ENCODE data around the gene CACNA1H. TPM values are rescaled to one million over a fixed set of nuclear protein-coding genes. Genes with fewer than 3 reads are reported as not detected.
A peak's percentile ranks its signal among the peaks of the same experiment; 100 is the strongest.

Gene CACNA1H
- total and polyA plus RNA-seq, 9 of the 15 experiments (the other 6 are each of a cell fraction or from before 2014, with no cell fraction given), result 0.10 to 0.18 TPM; not detected in 7

- peak; percentile 53 for TF ChIP-seq ZNF316 (IDR thresholded peaks at IDR 0.05)
- TF ChIP-seq ZKSCAN3 (CRISPR knock-in tag; IDR thresholded peaks at IDR 0.05), result no peak
- no peak for TF ChIP-seq BRD9 (IDR thresholded peaks at IDR 0.05; ENCODE audit: low read depth, partially characterized antibody)
- TF ChIP-seq ZSCAN32 (CRISPR knock-in tag; IDR thresholded peaks at IDR 0.05), result no peak
- TF ChIP-seq SIN3B (IDR thresholded peaks at IDR 0.05; ENCODE audit: low read depth), result no peak
- no TSS peak for BruUV-seq (replicated peaks)
- ChIA-PET CTCF (ENCODE audit: low intra/inter-chr PET ratio) (no interaction called here), POLR2A (no interaction called here)
- no peaks in the 10 kb centered on the region for H3K9me1 ChIP-seq (ENCODE audit: control insufficient read depth, insufficient read depth, low read length)
- peaks cover 0 to 64% of the 10 kb centered on the region in 2 experiments; a peak in 2 of 5 replicates for H3K4me1 ChIP-seq (replicated peaks in 1 of 2; ENCODE audit: control insufficient read depth in 2 of 2, insufficient read depth in 2 of 2, low read length in 2 of 2)
- FAIRE-seq (no peak), DNase-seq (ENCODE audit: extremely low read depth in 1 of 4, low spot score in 3 of 4) (no peak), ATAC-seq (no peak)
- no peaks in the 10 kb centered on the region for H3K36me3 ChIP-seq (ENCODE audit: control insufficient read depth, insufficient read depth, low read length)
- intact Hi-C loops (cut with micrococcal nuclease) (no loop called here), in situ Hi-C loops (cut with MboI) (no loop called here)
- no peaks in the 10 kb centered on the region for H3K79me2 ChIP-seq (ENCODE audit: control insufficient read depth, insufficient read depth, low read length)
- H3K9me3 ChIP-seq (replicated peaks; ENCODE audit: control insufficient read depth, insufficient read depth, low read depth, low read length), result no peaks in the 10 kb centered on the region
- H3K27ac ChIP-seq (ENCODE audit: extremely low read depth, low read depth, low read length), result no peak overlapping the region
- H3K4me3 ChIP-seq, result no peak overlapping the region
- H3K27me3 ChIP-seq (ENCODE audit: control insufficient read depth in 2 of 2, insufficient read depth in 2 of 2, low read length in 2 of 2), result peaks cover 28 to 71% of the 10 kb centered on the region in 2 experiments
- no peak overlapping the region for H3K9ac ChIP-seq (ENCODE audit: insufficient read depth in 1 of 2, low read depth in 2 of 2, low read length in 2 of 2)
- 0 out of 2 replicates have a peak, but pooled peaks cover 8% of the 10 kb centered on the region for H4K20me1 ChIP-seq (replicated peaks; ENCODE audit: control insufficient read depth, insufficient read depth, low read length)
- H2AFZ ChIP-seq (ENCODE audit: low read depth, low read length), result no peak overlapping the region
- WGBS (ENCODE audit: insufficient coverage, low coverage, missing lambda C conversion rate), result 7% methylated on average over 5 of the region's 5 CpGs
- no peak overlapping the region for H3K4me2 ChIP-seq (ENCODE audit: insufficient read depth, low read length)
Observed at GRCh38 chr16:1147027-1147426, 5.9 kb upstream of the CACNA1H start.

- DNase-seq (ENCODE audit: extremely low read depth in 1 of 4, low spot score in 3 of 4), result no peak
- Histone ChIP-seq H3K36me3 (ENCODE audit: control insufficient read depth, insufficient read depth, low read length) (no peaks in the 10 kb centered on the region), H3K9me3 (replicated peaks; ENCODE audit: control insufficient read depth, insufficient read depth, low read depth, low read length) (no peaks in the 10 kb centered on the region), H3K27ac (ENCODE audit: extremely low read depth, low read depth, low read length) (no peak overlapping the region), H3K4me1 (replicated peaks in 1 of 2; ENCODE audit: control insufficient read depth in 2 of 2, insufficient read depth in 2 of 2, low read length in 2 of 2) (peaks cover 0 to 69% of the 10 kb centered on the region in 2 experiments; a peak in 2 of 5 replicates), H4K20me1 (replicated peaks; ENCODE audit: control insufficient read depth, insufficient read depth, low read length) (0 out of 2 replicates have a peak, but pooled peaks cover 1% of the 10 kb centered on the region), H3K27me3 (ENCODE audit: control insufficient read depth in 2 of 2, insufficient read depth in 2 of 2, low read length in 2 of 2) (peaks cover 16 to 51% of the 10 kb centered on the region in 2 experiments), H3K9ac (ENCODE audit: insufficient read depth in 1 of 2, low read depth in 2 of 2, low read length in 2 of 2) (no peak overlapping the region; a peak in 1 of 4 replicates), H3K4me3 (no peak overlapping the region), H2AFZ (ENCODE audit: low read depth, low read length) (no peak overlapping the region), H3K9me1 (ENCODE audit: control insufficient read depth, insufficient read depth, low read length) (no peaks in the 10 kb centered on the region), H3K4me2 (ENCODE audit: insufficient read depth, low read length) (no peak overlapping the region), H3K79me2 (ENCODE audit: control insufficient read depth, insufficient read depth, low read length) (no peaks in the 10 kb centered on the region)
- intact Hi-C loops (cut with micrococcal nuclease) (no loop called here), in situ Hi-C loops (cut with MboI) (no loop called here)
- ATAC-seq, result no peak
- TF ChIP-seq ATF6 (CRISPR knock-in tag; IDR thresholded peaks at IDR 0.05) (no peak), NFYB (IDR thresholded peaks at IDR 0.05; ENCODE audit: extremely low read depth, insufficient read length) (no peak), ARNT (IDR thresholded peaks at IDR 0.05) (no peak), ZNF274 (IDR thresholded peaks at IDR 0.05; ENCODE audit: borderline replicate concordance, low read depth, low read length) (no peak), DIDO1 (tag; IDR thresholded peaks at IDR 0.05; ENCODE audit: low read depth) (no peak)
- POLR2A ChIA-PET, result interaction anchor here (0.5 kb wide), 1 partner anchor 388 kb away, joined by 3 read pairs; no protein-coding TSS in a partner anchor
- BruUV-seq (replicated peaks), result no TSS peak
- no peak for FAIRE-seq
- CTCF ChIA-PET (ENCODE audit: low intra/inter-chr PET ratio), result no interaction called here
- 11% methylated on average over 21 of the region's 22 CpGs for WGBS (ENCODE audit: insufficient coverage, low coverage, missing lambda C conversion rate)
Observed at GRCh38 chr16:1149101-1149636, 3.7 kb upstream of the CACNA1H start.

Data from K562 (cell line).